CD4-positive, alpha-beta T cell treated with Interleukin-6 for 4 hours (primary cell): ENCODE data around the gene THEMIS.
"Not testable (repeated sequence)": the region's sequence is repeated elsewhere in the genome, so short reads cannot be mapped to it uniquely, and the experiment has no call there.

Experiments
- DNase-seq: peaks from one replicate; pipeline ENCODE4 v3.0.0-alpha.2; 2020; ENCODE audit warnings: mixed read lengths

The THEMIS gene

GRCh38 chr6:127900935-127901334 lies at the start of gene THEMIS:
Gene THEMIS (minus strand): TSS chr6:127901058. CDS start chr6:127900932, 126 bp downstream.
- DNase-seq = peak; percentile 74

GRCh38 chr6:127949251-127949650 lies 48.4 kb upstream of the THEMIS start:
- DNase-seq = no peak

GRCh38 chr6:127946388-127946787 lies 45.5 kb upstream of the THEMIS start:
- no peak for DNase-seq

GRCh38 chr6:127945434-127946097 lies 44.7 kb upstream of the THEMIS start:
- no peak for DNase-seq

GRCh38 chr6:127941228-127941627 lies 40.4 kb upstream of the THEMIS start:
- no peak for DNase-seq

GRCh38 chr6:127939442-127940066 lies 38.7 kb upstream of the THEMIS start:
- DNase-seq = no peak

GRCh38 chr6:127938701-127939100 lies 37.8 kb upstream of the THEMIS start:
- no peak for DNase-seq

GRCh38 chr6:127937747-127938146 lies 36.9 kb upstream of the THEMIS start:
- DNase-seq = no peak

- no peak for DNase-seq
Measured at GRCh38 chr6:127937102-127937501, 36.2 kb upstream of the THEMIS start.

GRCh38 chr6:127934956-127935355 lies 34.1 kb upstream of the THEMIS start:
- no peak for DNase-seq

- peak; percentile 66 for DNase-seq
Measured at GRCh38 chr6:127933852-127934840, 33.3 kb upstream of the THEMIS start.

GRCh38 chr6:127933137-127933536 lies 32.3 kb upstream of the THEMIS start:
- no peak for DNase-seq

GRCh38 chr6:127932708-127933107 lies 31.9 kb upstream of the THEMIS start:
- DNase-seq = no peak

- not testable (repeated sequence) for DNase-seq
Measured at GRCh38 chr6:127926441-127926840, 25.6 kb upstream of the THEMIS start.

GRCh38 chr6:127924440-127924839 lies 23.6 kb upstream of the THEMIS start:
- no peak for DNase-seq

- no peak for DNase-seq
Measured at GRCh38 chr6:127924031-127924430, 23.2 kb upstream of the THEMIS start.

GRCh38 chr6:127923135-127923534 lies 22.3 kb upstream of the THEMIS start:
- DNase-seq = peak; percentile 28

GRCh38 chr6:127921982-127922381 lies 21.1 kb upstream of the THEMIS start:
- DNase-seq = no peak

GRCh38 chr6:127920804-127921203 lies 19.9 kb upstream of the THEMIS start:
- DNase-seq = no peak

- DNase-seq = peak; percentile 47
Measured at GRCh38 chr6:127918506-127919427, 17.9 kb upstream of the THEMIS start.

GRCh38 chr6:127917766-127918165 lies 16.9 kb upstream of the THEMIS start:
- DNase-seq = no peak

GRCh38 chr6:127914240-127914639 lies 13.4 kb upstream of the THEMIS start:
- no peak for DNase-seq
